NB4 (cell line): ENCODE results near the gene HMCES.

ENCODE experiments used
- CTCF ChIP-seq: IDR thresholded peaks from one replicate; pipeline ENCODE4 v1.5.1; 2012; ENCODE audit warnings: low read depth, low read length
- MAX ChIP-seq: IDR thresholded peaks from 2 replicates; pipeline ENCODE4 v1.6.1; 2011; ENCODE audit warnings: low read depth, low read length
- MYC ChIP-seq: IDR thresholded peaks from 2 replicates; pipeline ENCODE4 v1.6.1; 2011; ENCODE audit warnings: low read depth, low read length
- POLR2A ChIP-seq: IDR thresholded peaks from 2 replicates; pipeline ENCODE4 v1.6.1; 2011; ENCODE audit warnings: mild to moderate bottlenecking; ENCODE audit not compliant: insufficient read length; ENCODE audit errors: extremely low read depth

GRCh38 chr3:129228891-129229585, 49.6 kb upstream of the HMCES start:
- TF ChIP-seq CTCF = no peak
- TF ChIP-seq POLR2A = no peak
- TF ChIP-seq MAX = no peak
- TF ChIP-seq MYC = no peak
